ENCODE results near the gene LRG1.
"Not testable (repeated sequence)": the region's sequence is repeated elsewhere in the genome, so short reads cannot be mapped to it uniquely, and the experiment has no call there.

LRG1 gene

GRCh38 chr19:4570402-4570801 lies 30.6 kb upstream of the LRG1 start:
- no peak overlapping the region for H3K4me2 ChIP-seq (ENCODE audit: low read length)
- no peaks in the 10 kb centered on the region for H3K79me1 ChIP-seq (ENCODE audit: low read length)
- no peak overlapping the region for H3K4me3 ChIP-seq (ENCODE audit: low read length)
- no CpG with 5 or more reads among the region's 11 CpGs for WGBS (ENCODE audit: extremely low coverage, insufficient coverage, low lambda C conversion rate)
- no peaks in the 10 kb centered on the region for H3K27me3 ChIP-seq (ENCODE audit: insufficient read depth, low read length, poor library complexity)
- H3K4me1 ChIP-seq (ENCODE audit: control insufficient read depth, low read depth, low read length) = peaks cover 2% of the 10 kb centered on the region
- H3K27ac ChIP-seq (ENCODE audit: low read depth, low read length) = no peak overlapping the region
- H2BK15ac ChIP-seq (replicated peaks; ENCODE audit: low read depth) = no peak overlapping the region
- no peak overlapping the region for H2BK120ac ChIP-seq (ENCODE audit: low read depth, low read length)
- H2AK5ac ChIP-seq (ENCODE audit: low read length) = no peak overlapping the region
- H4K8ac ChIP-seq (ENCODE audit: low read depth, low read length) = no peak overlapping the region
- H3K23ac ChIP-seq (ENCODE audit: low read length) = peak overlapping the region; percentile 66
- DNase-seq = no peak
- no peak overlapping the region for H2BK5ac ChIP-seq (ENCODE audit: low read length)
- H3K79me2 ChIP-seq (ENCODE audit: control insufficient read depth, insufficient read depth, low read length) = no peaks in the 10 kb centered on the region
- H3K56ac ChIP-seq (ENCODE audit: low read length) = no peak overlapping the region
- H3K9ac ChIP-seq (ENCODE audit: low read length) = no peak overlapping the region
- H3K4ac ChIP-seq (ENCODE audit: low read depth, low read length) = no peak overlapping the region
- no peak overlapping the region for H4K5ac ChIP-seq (ENCODE audit: low read length)
- no peak overlapping the region for H3K18ac ChIP-seq (ENCODE audit: low read length)
- H3K36me3 ChIP-seq (ENCODE audit: control insufficient read depth, insufficient read depth, low read length) = no peaks in the 10 kb centered on the region

DNA sequence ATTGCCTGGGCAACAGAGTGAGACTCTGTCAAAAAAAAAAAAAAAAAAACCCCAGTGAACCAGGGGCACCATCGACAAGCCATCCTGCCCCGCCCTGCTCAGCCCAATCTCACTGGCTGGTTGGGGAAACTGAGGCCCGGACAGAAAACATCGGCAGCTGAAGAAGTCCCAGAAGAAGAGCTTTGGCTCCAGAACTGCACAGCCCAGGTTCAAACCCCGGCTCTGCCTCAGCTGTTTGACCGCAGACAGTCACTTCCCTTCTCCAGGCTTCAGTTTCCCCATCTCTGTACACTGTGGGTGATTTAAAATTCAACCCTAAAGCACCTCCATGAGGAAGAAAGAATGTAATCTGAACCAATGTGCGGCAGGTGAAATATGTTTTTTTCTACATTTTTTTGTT lies 29.1 kb upstream of the LRG1 start:
- Histone ChIP-seq H3K27me3 (ENCODE audit: insufficient read depth, low read length, poor library complexity) (no peaks in the 10 kb centered on the region), H3K23ac (ENCODE audit: low read length) (no peak overlapping the region), H3K56ac (ENCODE audit: low read length) (no peak overlapping the region), H3K79me2 (ENCODE audit: control insufficient read depth, insufficient read depth, low read length) (no peaks in the 10 kb centered on the region), H2BK120ac (ENCODE audit: low read depth, low read length) (no peak overlapping the region), H3K27ac (ENCODE audit: low read depth, low read length) (no peak overlapping the region), H2AK5ac (ENCODE audit: low read length) (no peak overlapping the region), H2BK5ac (ENCODE audit: low read length) (no peak overlapping the region), H3K79me1 (ENCODE audit: low read length) (no peaks in the 10 kb centered on the region), H3K36me3 (ENCODE audit: control insufficient read depth, insufficient read depth, low read length) (no peaks in the 10 kb centered on the region), H3K9ac (ENCODE audit: low read length) (no peak overlapping the region), H3K4me3 (ENCODE audit: low read length) (no peak overlapping the region), H3K4me2 (ENCODE audit: low read length) (no peak overlapping the region), H4K8ac (ENCODE audit: low read depth, low read length) (no peak overlapping the region), H3K4ac (ENCODE audit: low read depth, low read length) (no peak overlapping the region), H4K5ac (ENCODE audit: low read length) (no peak overlapping the region), H3K18ac (ENCODE audit: low read length) (no peak overlapping the region), H2BK15ac (replicated peaks; ENCODE audit: low read depth) (no peak overlapping the region), H3K4me1 (ENCODE audit: control insufficient read depth, low read depth, low read length) (no peaks in the 10 kb centered on the region)
- no CpG with 5 or more reads among the region's 7 CpGs for WGBS (ENCODE audit: extremely low coverage, insufficient coverage, low lambda C conversion rate)
- no peak for DNase-seq

GRCh38 chr19:4567584-4568071 lies 27.8 kb upstream of the LRG1 start:
- Histone ChIP-seq H3K27me3 (ENCODE audit: insufficient read depth, low read length, poor library complexity) (no peaks in the 10 kb centered on the region), H2BK120ac (ENCODE audit: low read depth, low read length) (no peak overlapping the region), H3K56ac (ENCODE audit: low read length) (no peak overlapping the region), H2BK15ac (replicated peaks; ENCODE audit: low read depth) (no peak overlapping the region), H3K9ac (ENCODE audit: low read length) (no peak overlapping the region), H4K5ac (ENCODE audit: low read length) (no peak overlapping the region), H3K4me3 (ENCODE audit: low read length) (no peak overlapping the region), H2BK5ac (ENCODE audit: low read length) (no peak overlapping the region), H3K79me2 (ENCODE audit: control insufficient read depth, insufficient read depth, low read length) (no peaks in the 10 kb centered on the region), H3K36me3 (ENCODE audit: control insufficient read depth, insufficient read depth, low read length) (no peaks in the 10 kb centered on the region), H4K8ac (ENCODE audit: low read depth, low read length) (no peak overlapping the region), H3K4me1 (ENCODE audit: control insufficient read depth, low read depth, low read length) (no peaks in the 10 kb centered on the region), H3K18ac (ENCODE audit: low read length) (no peak overlapping the region), H3K27ac (ENCODE audit: low read depth, low read length) (no peak overlapping the region), H3K4ac (ENCODE audit: low read depth, low read length) (no peak overlapping the region), H2AK5ac (ENCODE audit: low read length) (no peak overlapping the region), H3K79me1 (ENCODE audit: low read length) (no peaks in the 10 kb centered on the region), H3K23ac (ENCODE audit: low read length) (no peak overlapping the region), H3K4me2 (ENCODE audit: low read length) (no peak overlapping the region)
- WGBS (ENCODE audit: extremely low coverage, insufficient coverage, low lambda C conversion rate) = no CpG with 5 or more reads among the region's 14 CpGs
- peak; percentile 76 for DNase-seq

DNA sequence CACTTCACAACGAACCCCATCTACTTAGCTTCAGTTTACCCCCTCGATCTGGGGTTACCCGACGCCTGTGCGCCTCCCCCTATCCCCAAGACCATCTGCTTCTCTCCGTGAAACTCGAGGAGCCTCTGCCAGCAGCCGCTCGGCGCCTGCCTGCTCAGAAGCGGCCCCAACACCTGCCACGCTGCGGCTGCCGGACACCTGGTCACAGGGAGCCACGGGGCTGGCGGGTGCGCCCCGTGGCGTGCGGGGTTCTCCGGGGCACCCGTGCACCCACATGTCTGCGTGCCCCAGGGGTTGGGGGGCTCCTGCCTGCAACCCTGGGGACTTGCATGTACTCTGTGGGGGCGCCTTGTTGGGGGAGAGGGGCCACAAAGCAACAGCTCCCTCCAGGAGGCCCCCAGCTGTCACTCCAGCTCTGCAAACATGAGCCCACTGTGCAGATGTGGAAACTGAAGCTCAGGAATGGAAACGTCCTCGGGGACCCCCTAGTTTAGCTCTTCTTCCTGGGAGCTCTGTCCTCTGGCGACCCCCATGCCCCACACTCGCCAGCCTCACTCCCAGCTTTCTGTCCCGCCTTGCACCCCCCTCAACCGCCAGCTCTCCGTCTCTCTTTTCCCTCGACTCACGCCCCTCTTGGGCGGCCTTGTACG lies 26.7 kb upstream of the LRG1 start:
- Histone ChIP-seq H4K8ac (ENCODE audit: low read depth, low read length) (no peak overlapping the region), H3K4me2 (ENCODE audit: low read length) (no peak overlapping the region), H3K4ac (ENCODE audit: low read depth, low read length) (no peak overlapping the region), H3K23ac (ENCODE audit: low read length) (no peak overlapping the region), H2BK15ac (replicated peaks; ENCODE audit: low read depth) (no peak overlapping the region), H3K27me3 (ENCODE audit: insufficient read depth, low read length, poor library complexity) (no peaks in the 10 kb centered on the region), H2BK120ac (ENCODE audit: low read depth, low read length) (no peak overlapping the region), H3K79me1 (ENCODE audit: low read length) (no peaks in the 10 kb centered on the region), H2AK5ac (ENCODE audit: low read length) (no peak overlapping the region), H3K27ac (ENCODE audit: low read depth, low read length) (no peak overlapping the region), H3K36me3 (ENCODE audit: control insufficient read depth, insufficient read depth, low read length) (no peaks in the 10 kb centered on the region), H3K9ac (ENCODE audit: low read length) (no peak overlapping the region), H3K4me1 (ENCODE audit: control insufficient read depth, low read depth, low read length) (no peaks in the 10 kb centered on the region), H2BK5ac (ENCODE audit: low read length) (no peak overlapping the region), H4K5ac (ENCODE audit: low read length) (no peak overlapping the region), H3K18ac (ENCODE audit: low read length) (no peak overlapping the region), H3K79me2 (ENCODE audit: control insufficient read depth, insufficient read depth, low read length) (no peaks in the 10 kb centered on the region), H3K56ac (ENCODE audit: low read length) (no peak overlapping the region), H3K4me3 (ENCODE audit: low read length) (no peak overlapping the region)
- DNase-seq = no peak
- WGBS (ENCODE audit: extremely low coverage, insufficient coverage, low lambda C conversion rate) = no CpG with 5 or more reads among the region's 35 CpGs

GRCh38 chr19:4563562-4563961 lies 23.7 kb upstream of the LRG1 start:
- not testable (repeated sequence) for H3K56ac ChIP-seq (ENCODE audit: low read length); H3K4me1 ChIP-seq (ENCODE audit: control insufficient read depth, low read depth, low read length); DNase-seq; H3K23ac ChIP-seq (ENCODE audit: low read length); H3K9ac ChIP-seq (ENCODE audit: low read length); H3K4me2 ChIP-seq (ENCODE audit: low read length); H3K4ac ChIP-seq (ENCODE audit: low read depth, low read length); H4K8ac ChIP-seq (ENCODE audit: low read depth, low read length); H3K27ac ChIP-seq (ENCODE audit: low read depth, low read length); H2BK15ac ChIP-seq (replicated peaks; ENCODE audit: low read depth); H2BK120ac ChIP-seq (ENCODE audit: low read depth, low read length); H3K79me1 ChIP-seq (ENCODE audit: low read length); H2BK5ac ChIP-seq (ENCODE audit: low read length); H3K27me3 ChIP-seq (ENCODE audit: insufficient read depth, low read length, poor library complexity); H3K79me2 ChIP-seq (ENCODE audit: control insufficient read depth, insufficient read depth, low read length); H3K18ac ChIP-seq (ENCODE audit: low read length); H2AK5ac ChIP-seq (ENCODE audit: low read length); H3K36me3 ChIP-seq (ENCODE audit: control insufficient read depth, insufficient read depth, low read length); H3K4me3 ChIP-seq (ENCODE audit: low read length); H4K5ac ChIP-seq (ENCODE audit: low read length)
- WGBS (ENCODE audit: extremely low coverage, insufficient coverage, low lambda C conversion rate) = no CpG with 5 or more reads among the region's 5 CpGs

GRCh38 chr19:4562085-4562484 lies 22.2 kb upstream of the LRG1 start:
- not testable (repeated sequence) for H2BK15ac ChIP-seq (replicated peaks; ENCODE audit: low read depth); H3K27me3 ChIP-seq (ENCODE audit: insufficient read depth, low read length, poor library complexity)

More at GRCh38 chr19:4562085-4562484, 22.2 kb upstream of the LRG1 start:
- H3K56ac ChIP-seq (ENCODE audit: low read length); H3K18ac ChIP-seq (ENCODE audit: low read length); H3K4me2 ChIP-seq (ENCODE audit: low read length); H4K5ac ChIP-seq (ENCODE audit: low read length); H3K4ac ChIP-seq (ENCODE audit: low read depth, low read length); H3K27ac ChIP-seq (ENCODE audit: low read depth, low read length); H3K23ac ChIP-seq (ENCODE audit: low read length); H3K4me1 ChIP-seq (ENCODE audit: control insufficient read depth, low read depth, low read length); H2BK120ac ChIP-seq (ENCODE audit: low read depth, low read length); H4K8ac ChIP-seq (ENCODE audit: low read depth, low read length); H3K36me3 ChIP-seq (ENCODE audit: control insufficient read depth, insufficient read depth, low read length); H3K79me2 ChIP-seq (ENCODE audit: control insufficient read depth, insufficient read depth, low read length); H3K9ac ChIP-seq (ENCODE audit: low read length); H2BK5ac ChIP-seq (ENCODE audit: low read length); DNase-seq; H3K4me3 ChIP-seq (ENCODE audit: low read length); H3K79me1 ChIP-seq (ENCODE audit: low read length); H2AK5ac ChIP-seq (ENCODE audit: low read length): not testable (repeated sequence)
- no CpG with 5 or more reads among the region's 7 CpGs for WGBS (ENCODE audit: extremely low coverage, insufficient coverage, low lambda C conversion rate)
